ENCODE results near the gene HNRNPD. TPM values are rescaled to one million over a fixed set of nuclear protein-coding genes. Genes with fewer than 3 reads are reported as not detected.

The HNRNPD gene
- 100 to 1,000 TPM in 7 of 9 donors, 10 to 100 TPM in 2; 33.8 to 150 (median 122) TPM for total RNA-seq
- 100 to 1,000 TPM; 100 to 127 TPM for polyA plus RNA-seq
- long read RNA-seq, donor 1, transcript HNRNPD-203 (8 exons, 1,585 nt), result major isoform, 65 of 200 reads
- long read RNA-seq, donor 1, transcript HNRNPD-202 (8 exons, 1,667 nt), result minor isoform, 20 of 200 reads
- long read RNA-seq, donor 1, transcript HNRNPD-201 (9 exons, 3,033 nt), result minor isoform, 61 of 200 reads
- long read RNA-seq, donor 1, partial matches to known transcripts, result 18 of 200 reads
- long read RNA-seq, donor 1, other reads (novel, unspliced or antisense), result 36 of 200 reads
- long read RNA-seq, donor 2, transcript HNRNPD-203 (8 exons, 1,585 nt), result major isoform, 5 of 11 reads
- long read RNA-seq, donor 2, partial matches to known transcripts, result 1 of 11 reads
- long read RNA-seq, donor 2, other reads (novel, unspliced or antisense), result 2 of 11 reads
- long read RNA-seq, donor 3, transcript HNRNPD-203 (8 exons, 1,585 nt), result major isoform, 66 of 152 reads
- long read RNA-seq, donor 3, transcript HNRNPD-202 (8 exons, 1,667 nt), result minor isoform, 6 of 152 reads
- long read RNA-seq, donor 3, transcript HNRNPD-201 (9 exons, 3,033 nt), result minor isoform, 47 of 152 reads
- long read RNA-seq, donor 3, partial matches to known transcripts, result 10 of 152 reads
- long read RNA-seq, donor 3, other reads (novel, unspliced or antisense), result 23 of 152 reads

- peaks cover 0 to 14% (median under 1%) of the 10 kb centered on the region in 9 donors for H3K36me3 ChIP-seq
- peak within 1 kb of the TSS; percentile 73 to 99 (median 94) for H3K4me3 ChIP-seq
- H3K27me3 ChIP-seq, result no peaks in the 10 kb centered on the region
- intact Hi-C loops (cut with DNase I), result loop anchor here in 9 of 10 donors (1.0 to 10.0 kb wide), 11 partner anchors 53 to 661 kb away; partner anchors contain the start of genes COPS4 (in 2 of the 9), ENOPH1 (in 2 of the 9), HNRNPDL (in 2 of the 9) and SEC31A (in 2 of the 9)
- TF ChIP-seq POLR2A (IDR thresholded peaks at IDR 0.05), result peak; percentile 3 to 90
- TF ChIP-seq CTCF (IDR thresholded peaks at IDR 0.05), result peak in 1 of 12 donors; percentile 30
- DNase-seq, result peak; percentile 98 to 99 (median 98)
- H3K27ac ChIP-seq, result peak within 1 kb of the TSS; percentile 94 to 100 (median 99)
- peak; percentile 92 to 97 (median 96) for ATAC-seq
- peaks cover 12 to 48% (median 34%) of the 10 kb centered on the region in 12 donors for H3K4me1 ChIP-seq
- no peaks in the 10 kb centered on the region for H3K9me3 ChIP-seq
- 0 to 1% (median 0%) methylated on average over 77 to 83 of the region's 83 CpGs for WGBS, 4 donors
These were observed at the start of gene HNRNPD for GRCh38 chr4:82373816-82374625. TSS of gene HNRNPD (minus strand) at chr4:82373991. CDS start at chr4:82373678, 313 bp downstream.

- Histone ChIP-seq H3K36me3 (peaks cover 0 to 59% (median 57%) of the 10 kb centered on the region in 9 donors), H3K27me3 (no peaks in the 10 kb centered on the region), H3K9me3 (no peaks in the 10 kb centered on the region), H3K4me1 (peaks cover 0 to 36% (median 18%) of the 10 kb centered on the region in 12 donors), H3K27ac (no peak overlapping the region), H3K4me3 (no peak overlapping the region)
- no peak for DNase-seq
- no peak for ATAC-seq
- 83 to 88% (median 85%) methylated on average over 5 of the region's 5 CpGs for WGBS, 4 donors
- intact Hi-C loops (cut with DNase I), result loop anchor here in 4 of 10 donors (5.0 to 10.0 kb wide), 3 partner anchors 40 to 612 kb away; partner anchors contain the start of gene COPS4 (in 2 of the 4)
- TF ChIP-seq CTCF (IDR thresholded peaks at IDR 0.05) (no peak), POLR2A (IDR thresholded peaks at IDR 0.05) (no peak)
These were observed 48.8 kb upstream of the HNRNPD start for GRCh38 chr4:82422616-82423015.

- WGBS, 4 donors, result 82 to 88% (median 84%) methylated on average over 13 of the region's 13 CpGs
- H3K27me3 ChIP-seq, result no peaks in the 10 kb centered on the region
- H3K4me3 ChIP-seq, result no peak overlapping the region
- intact Hi-C loops (cut with DNase I), result loop anchor here in 4 of 10 donors (5.0 to 10.0 kb wide), 3 partner anchors 40 to 613 kb away; partner anchors contain the start of gene COPS4 (in 2 of the 4)
- no peak overlapping the region for H3K27ac ChIP-seq
- no peaks in the 10 kb centered on the region for H3K9me3 ChIP-seq
- TF ChIP-seq CTCF (IDR thresholded peaks at IDR 0.05) (no peak), POLR2A (IDR thresholded peaks at IDR 0.05) (no peak)
- H3K36me3 ChIP-seq, result peaks cover 0 to 53% (median 51%) of the 10 kb centered on the region in 9 donors
- H3K4me1 ChIP-seq, result peaks cover 0 to 30% (median 12%) of the 10 kb centered on the region in 12 donors
- peak in 2 of 4 donors; percentile 14 to 57 for ATAC-seq
- DNase-seq, result no peak
These were observed 48.2 kb upstream of the HNRNPD start for GRCh38 chr4:82421796-82422560.
